HG02763 (cell line): ENCODE results near the gene RBM6.
"Not testable (repeated sequence)": the region's sequence is repeated elsewhere in the genome, so short reads cannot be mapped to it uniquely, and the experiment has no call there.

Experiments used
- ATAC-seq: cut with Tn5 transposase; IDR thresholded peaks from one replicate; pipeline ENCODE4 v1.9.1; 2021; ENCODE audit warnings: mild to moderate bottlenecking, moderate library complexity; ENCODE audit not compliant: unreplicated experiment

The RBM6 gene

GRCh38 chr3:49976942-49977341 is 37.0 kb downstream of the RBM6 start:
- ATAC-seq, result no peak

- no peak for ATAC-seq
These were observed 44.4 kb downstream of the RBM6 start for GRCh38 chr3:49984394-49984793.

GRCh38 chr3:49992326-49992725 is 52.4 kb downstream of the RBM6 start:
- no peak for ATAC-seq

- ATAC-seq, result no peak
These were observed 54.5 kb downstream of the RBM6 start for GRCh38 chr3:49994476-49994875.

- no peak for ATAC-seq
These were observed 56.1 kb downstream of the RBM6 start for GRCh38 chr3:49996016-49996415.

- ATAC-seq, result no peak
These were observed 57.9 kb downstream of the RBM6 start for GRCh38 chr3:49997862-49998261.

GRCh38 chr3:49998326-49998725 is 58.4 kb downstream of the RBM6 start:
- ATAC-seq, result no peak

- ATAC-seq, result no peak
These were observed 61.6 kb downstream of the RBM6 start for GRCh38 chr3:50001511-50001910.

- no peak for ATAC-seq
These were observed 63.3 kb downstream of the RBM6 start for GRCh38 chr3:50003216-50003615.

- ATAC-seq, result no peak
These were observed 63.9 kb downstream of the RBM6 start for GRCh38 chr3:50003824-50004223.

- no peak for ATAC-seq
These were observed 69.0 kb downstream of the RBM6 start for GRCh38 chr3:50008931-50009330.

- ATAC-seq, result no peak
These were observed 71.0 kb downstream of the RBM6 start for GRCh38 chr3:50010959-50011358.

GRCh38 chr3:50015918-50016317 is 76.0 kb downstream of the RBM6 start:
- no peak for ATAC-seq

- no peak for ATAC-seq
These were observed 88.4 kb downstream of the RBM6 start for GRCh38 chr3:50028346-50028745.

- ATAC-seq, result not testable (repeated sequence)
These were observed 91.3 kb downstream of the RBM6 start for GRCh38 chr3:50031201-50031600.

- no peak for ATAC-seq
These were observed 105.0 kb downstream of the RBM6 start for GRCh38 chr3:50044976-50045375.

- ATAC-seq, result no peak
These were observed 107.5 kb downstream of the RBM6 start for GRCh38 chr3:50047426-50047825.

- ATAC-seq, result no peak
These were observed 110.4 kb downstream of the RBM6 start for GRCh38 chr3:50050361-50050760.

GRCh38 chr3:50057756-50058155 is 117.8 kb downstream of the RBM6 start:
- ATAC-seq, result no peak

- no peak for ATAC-seq
These were observed 128.2 kb downstream of the RBM6 start for GRCh38 chr3:50068134-50068533.

- no peak for ATAC-seq
These were observed 138.1 kb downstream of the RBM6 start for GRCh38 chr3:50078091-50078490.

- no peak for ATAC-seq
These were observed 138.7 kb downstream of the RBM6 start for GRCh38 chr3:50078622-50079021.

- not testable (repeated sequence) for ATAC-seq
These were observed 145.0 kb downstream of the RBM6 start for GRCh38 chr3:50084951-50085350.
